BLaER1 treated with 17β-estradiol and CSF1 and Interleukin-3, amounts not matched to agents 10 nM and 100 nM (cell line): ENCODE measurements around the gene KPNB1.

Source experiments
- H3K27ac ChIP-seq, 11 experiments: shearing (Covaris generic); formaldehyde crosslinking; 2 replicates each; pipeline ENCODE4 v1.8.1; 2022
- H3K27me3 ChIP-seq, 11 experiments: shearing (Covaris generic); formaldehyde crosslinking; 2 replicates each; pipeline ENCODE4 v1.8.1; 2022
- H3K36me3 ChIP-seq, 11 experiments: shearing (Covaris generic); formaldehyde crosslinking; 2 replicates each; pipeline ENCODE4 v1.8.1; 2022
- H3K4me1 ChIP-seq, 10 experiments: shearing (Covaris generic); formaldehyde crosslinking; 2 replicates each; pipeline ENCODE4 v1.8.1; 2022
- H3K4me2 ChIP-seq, 11 experiments: shearing (Covaris generic); formaldehyde crosslinking; 2 replicates each; pipeline ENCODE4 v1.8.1; 2022
- H3K4me3 ChIP-seq, 10 experiments: shearing (Covaris generic); formaldehyde crosslinking; 2 replicates each; pipeline ENCODE4 v1.8.1; 2022
- H3K9ac ChIP-seq, 11 experiments: shearing (Covaris generic); formaldehyde crosslinking; 2 replicates each; pipeline ENCODE4 v1.8.1; 2022
- H3K9me3 ChIP-seq, 11 experiments: shearing (Covaris generic); formaldehyde crosslinking; replicated peaks in 1 of 11; 2 replicates each; pipeline ENCODE4 v1.8.1; 2022
- H4K20me1 ChIP-seq, 11 experiments: shearing (Covaris generic); formaldehyde crosslinking; 2 replicates each; pipeline ENCODE4 v1.8.1; 2022
- Cebpa-rat ChIP-seq, 11 experiments: shearing (Covaris generic); IDR thresholded peaks; 2 replicates each; pipeline ENCODE4 v1.8.1; 2022

The KPNB1 gene

GRCh38 chr17:47644324-47644723 lies 5.4 kb upstream of the KPNB1 start:
- Histone ChIP-seq H3K27ac (peak overlapping the region in 1 of 11 experiments; percentile 23; a peak in 1 of 22 replicates), H3K4me2 (peak overlapping the region in 6 of 11 experiments; percentile 22 to 91 (median 64); a peak in 11 of 22 replicates), H3K27me3 (no peaks in the 10 kb centered on the region), H3K9me3 (no peaks in the 10 kb centered on the region), H4K20me1 (no peaks in the 10 kb centered on the region), H3K4me3 (no peak overlapping the region), H3K9ac (no peak overlapping the region), H3K36me3 (0 out of 22 replicates have a peak, but pooled peaks cover 0 to 5% (median 0%) of the 10 kb centered on the region in 11 experiments), H3K4me1 (peaks cover 27 to 85% (median 58%) of the 10 kb centered on the region in 10 experiments)
- TF ChIP-seq Cebpa-rat (IDR thresholded peaks at IDR 0.05) = no peak

- Histone ChIP-seq H3K9me3 (no peaks in the 10 kb centered on the region), H3K36me3 (peaks cover 38 to 44% (median 42%) of the 10 kb centered on the region in 11 experiments), H3K9ac (peak overlapping the region; percentile 73 to 96 (median 89)), H3K27ac (peak overlapping the region; percentile 54 to 98 (median 91); a peak in 20 of 22 replicates), H3K4me3 (peak overlapping the region; percentile 62 to 92 (median 78)), H4K20me1 (peaks cover 36 to 45% (median 37%) of the 10 kb centered on the region in 11 experiments), H3K4me1 (peaks cover 52 to 81% (median 69%) of the 10 kb centered on the region in 10 experiments), H3K27me3 (no peaks in the 10 kb centered on the region), H3K4me2 (peak overlapping the region in 1 of 11 experiments; percentile 28; a peak in 2 of 22 replicates)
- TF ChIP-seq Cebpa-rat (IDR thresholded peaks at IDR 0.05) = no peak
These were observed 329 bp downstream of the KPNB1 start for GRCh38 chr17:47649972-47650524.

DNA sequence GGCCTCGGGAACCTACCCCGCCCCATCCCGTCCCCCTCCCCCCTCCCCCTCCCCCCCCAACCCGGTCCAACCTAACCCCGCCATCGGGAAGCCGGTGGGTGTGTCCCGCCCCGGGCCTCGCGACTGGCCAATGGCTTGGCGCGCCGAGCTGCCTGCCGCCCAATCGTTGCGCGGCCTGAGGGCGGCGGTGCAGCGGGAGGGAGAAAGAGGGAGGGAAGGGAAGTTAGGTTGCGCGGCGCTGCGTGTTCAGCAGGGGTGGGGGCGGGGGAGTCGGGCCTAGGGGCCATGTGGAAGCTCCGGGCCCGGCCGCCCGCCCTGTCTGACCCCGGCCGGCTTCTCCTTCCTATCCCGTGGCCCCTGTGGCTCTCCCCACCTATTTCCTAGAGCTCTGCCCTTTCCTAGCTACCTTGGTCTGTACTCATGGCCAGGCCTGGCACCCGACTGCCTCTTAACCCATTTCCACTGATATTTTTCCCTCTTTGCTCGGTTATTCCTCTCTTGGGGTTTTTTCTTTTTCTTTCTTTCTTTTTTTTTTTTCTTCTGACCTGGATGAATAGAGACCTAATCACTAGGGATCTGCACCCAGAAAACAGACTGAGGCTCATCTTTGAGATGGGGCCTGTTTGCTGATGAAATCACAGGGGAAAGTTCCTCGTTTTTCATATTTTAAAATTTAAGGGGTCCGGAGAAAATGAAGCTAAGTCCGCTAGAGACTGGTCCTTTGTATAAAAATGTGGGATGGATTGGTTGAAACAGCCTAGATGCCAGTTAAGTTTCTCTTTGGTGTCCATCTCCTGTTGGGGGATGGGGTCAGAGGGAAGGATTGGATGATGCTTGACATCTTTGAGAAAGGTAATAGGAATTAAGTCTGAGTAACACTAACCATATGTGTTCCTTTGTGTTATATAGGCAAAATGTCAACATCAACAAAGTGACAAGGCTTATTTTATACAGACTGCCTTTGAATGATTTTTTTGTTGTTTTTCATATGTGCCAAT lies 1.1 kb downstream of the KPNB1 start:
- peaks cover 43 to 52% (median 45%) of the 10 kb centered on the region in 11 experiments for H4K20me1 ChIP-seq
- H3K27me3 ChIP-seq = no peaks in the 10 kb centered on the region
- peak overlapping the region; percentile 79 to 96 (median 89) for H3K9ac ChIP-seq
- no peak for TF ChIP-seq Cebpa-rat (IDR thresholded peaks at IDR 0.05)
- H3K4me2 ChIP-seq = peak overlapping the region; percentile 79 to 99 (median 90)
- peaks cover 53 to 81% (median 74%) of the 10 kb centered on the region in 10 experiments for H3K4me1 ChIP-seq
- peak overlapping the region; percentile 62 to 92 (median 78) for H3K4me3 ChIP-seq
- peaks cover 46 to 52% (median 50%) of the 10 kb centered on the region in 11 experiments for H3K36me3 ChIP-seq
- H3K27ac ChIP-seq = peak overlapping the region; percentile 23 to 98 (median 92); a peak in 21 of 22 replicates
- H3K9me3 ChIP-seq = no peaks in the 10 kb centered on the region

GRCh38 chr17:47651704-47652103 lies 2.0 kb downstream of the KPNB1 start:
- no peaks in the 10 kb centered on the region for H3K9me3 ChIP-seq
- H3K27me3 ChIP-seq = no peaks in the 10 kb centered on the region
- peak overlapping the region; percentile 79 to 96 (median 89); a peak in 19 of 22 replicates for H3K9ac ChIP-seq
- H4K20me1 ChIP-seq = peaks cover 52 to 61% (median 54%) of the 10 kb centered on the region in 11 experiments
- no peak for TF ChIP-seq Cebpa-rat (IDR thresholded peaks at IDR 0.05)
- H3K27ac ChIP-seq = peak overlapping the region in 4 of 11 experiments; percentile 81 to 92 (median 90); a peak in 5 of 22 replicates
- peaks cover 54 to 61% (median 59%) of the 10 kb centered on the region in 11 experiments for H3K36me3 ChIP-seq
- peak overlapping the region; percentile 62 to 92 (median 78); a peak in 18 of 20 replicates for H3K4me3 ChIP-seq
- peaks cover 53 to 81% (median 77%) of the 10 kb centered on the region in 10 experiments for H3K4me1 ChIP-seq
- H3K4me2 ChIP-seq = peak overlapping the region; percentile 79 to 99 (median 90)

DNA sequence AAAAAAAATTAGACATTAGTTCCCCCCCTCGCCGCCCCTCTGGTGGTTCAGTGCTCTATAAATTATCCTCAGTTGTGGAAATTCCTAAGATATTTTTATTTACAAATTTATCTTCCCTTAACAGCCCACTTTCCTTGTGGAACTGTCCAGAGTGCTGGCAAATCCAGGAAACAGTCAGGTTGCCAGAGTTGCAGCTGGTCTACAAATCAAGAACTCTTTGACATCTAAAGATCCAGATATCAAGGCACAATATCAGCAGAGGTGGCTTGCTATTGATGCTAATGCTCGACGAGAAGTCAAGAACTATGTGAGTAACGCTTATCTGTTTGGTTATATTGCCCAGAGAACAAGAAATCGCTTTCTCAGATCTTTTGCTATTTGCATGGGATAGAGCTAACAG lies 2.9 kb downstream of the KPNB1 start:
- peak overlapping the region; percentile 79 to 99 (median 90) for H3K4me2 ChIP-seq
- H3K27me3 ChIP-seq = no peaks in the 10 kb centered on the region
- H3K4me1 ChIP-seq = peaks cover 56 to 80% (median 76%) of the 10 kb centered on the region in 10 experiments
- TF ChIP-seq Cebpa-rat (IDR thresholded peaks at IDR 0.05) = no peak
- peak overlapping the region in 9 of 11 experiments; percentile 1 to 96 (median 79); a peak in 10 of 22 replicates for H3K9ac ChIP-seq
- H4K20me1 ChIP-seq = peaks cover 61 to 70% (median 63%) of the 10 kb centered on the region in 11 experiments
- peak overlapping the region in 8 of 10 experiments; percentile 71 to 92 (median 80); a peak in 12 of 20 replicates for H3K4me3 ChIP-seq
- H3K27ac ChIP-seq = no peak overlapping the region
- H3K36me3 ChIP-seq = peaks cover 63 to 70% (median 68%) of the 10 kb centered on the region in 11 experiments
- H3K9me3 ChIP-seq = no peaks in the 10 kb centered on the region

- Histone ChIP-seq H3K27ac (no peak overlapping the region), H4K20me1 (peaks cover 70 to 79% (median 71%) of the 10 kb centered on the region in 11 experiments), H3K9me3 (no peaks in the 10 kb centered on the region)
These were observed 3.7 kb downstream of the KPNB1 start for GRCh38 chr17:47653442-47653841.

GRCh38 chr17:47654991-47655390 lies 5.3 kb downstream of the KPNB1 start:
- H3K36me3 ChIP-seq = peaks cover 84 to 94% (median 90%) of the 10 kb centered on the region in 11 experiments
- peaks cover 65 to 89% (median 85%) of the 10 kb centered on the region in 10 experiments for H3K4me1 ChIP-seq
- TF ChIP-seq Cebpa-rat (IDR thresholded peaks at IDR 0.05) = no peak
- H3K4me3 ChIP-seq = peak overlapping the region in 4 of 10 experiments; percentile 7 to 29 (median 9); a peak in 7 of 20 replicates
- no peak overlapping the region for H3K27ac ChIP-seq
- H3K4me2 ChIP-seq = peak overlapping the region; percentile 29 to 99 (median 90); a peak in 21 of 22 replicates
- H3K9ac ChIP-seq = peak overlapping the region in 8 of 11 experiments; percentile 6 to 40 (median 20); a peak in 8 of 22 replicates
- peaks cover 81 to 94% (median 87%) of the 10 kb centered on the region in 11 experiments for H4K20me1 ChIP-seq
- H3K9me3 ChIP-seq = no peaks in the 10 kb centered on the region
- no peaks in the 10 kb centered on the region for H3K27me3 ChIP-seq

More at GRCh38 chr17:47653442-47653841, 3.7 kb downstream of the KPNB1 start:
- peak overlapping the region in 7 of 10 experiments; percentile 10 to 92 (median 80); a peak in 11 of 20 replicates for H3K4me3 ChIP-seq
- no peak for TF ChIP-seq Cebpa-rat (IDR thresholded peaks at IDR 0.05)
- peak overlapping the region; percentile 79 to 99 (median 90); a peak in 21 of 22 replicates for H3K4me2 ChIP-seq
- H3K27me3 ChIP-seq = no peaks in the 10 kb centered on the region
- H3K9ac ChIP-seq = peak overlapping the region in 2 of 11 experiments; percentile 5 to 7; a peak in 5 of 22 replicates
- peaks cover 72 to 78% (median 76%) of the 10 kb centered on the region in 11 experiments for H3K36me3 ChIP-seq
- peaks cover 56 to 80% (median 76%) of the 10 kb centered on the region in 10 experiments for H3K4me1 ChIP-seq

- no peak for TF ChIP-seq Cebpa-rat (IDR thresholded peaks at IDR 0.05)
- peak overlapping the region in 8 of 11 experiments; percentile 17 to 62 (median 43); a peak in 12 of 22 replicates for H3K9ac ChIP-seq
- no peaks in the 10 kb centered on the region for H3K27me3 ChIP-seq
- H3K27ac ChIP-seq = peak overlapping the region in 10 of 11 experiments; percentile 2 to 73 (median 66); a peak in 19 of 22 replicates
- no peaks in the 10 kb centered on the region for H3K9me3 ChIP-seq
- peak overlapping the region; percentile 49 to 84 (median 65); a peak in 21 of 22 replicates for H3K4me2 ChIP-seq
- peaks cover 93 to 100% (median 99%) of the 10 kb centered on the region in 11 experiments for H4K20me1 ChIP-seq
- peaks cover 50 to 81% (median 70%) of the 10 kb centered on the region in 10 experiments for H3K4me1 ChIP-seq
- peak overlapping the region in 5 of 10 experiments; percentile 5 to 38 (median 34); a peak in 5 of 20 replicates for H3K4me3 ChIP-seq
- H3K36me3 ChIP-seq = peaks cover 92 to 100% (median 97%) of the 10 kb centered on the region in 11 experiments
These were observed 10.4 kb downstream of the KPNB1 start for GRCh38 chr17:47660064-47660492.
